NCI-H1436 treated with DMSO at 0.1 percent for 48 hours (cell line): Measurements from ENCODE around the gene UST.

Experiments
- DNase-seq: peaks from one replicate; lab custom pipeline; 2025; lab: John Stamatoyannopoulos, UW

UST gene, protein sequence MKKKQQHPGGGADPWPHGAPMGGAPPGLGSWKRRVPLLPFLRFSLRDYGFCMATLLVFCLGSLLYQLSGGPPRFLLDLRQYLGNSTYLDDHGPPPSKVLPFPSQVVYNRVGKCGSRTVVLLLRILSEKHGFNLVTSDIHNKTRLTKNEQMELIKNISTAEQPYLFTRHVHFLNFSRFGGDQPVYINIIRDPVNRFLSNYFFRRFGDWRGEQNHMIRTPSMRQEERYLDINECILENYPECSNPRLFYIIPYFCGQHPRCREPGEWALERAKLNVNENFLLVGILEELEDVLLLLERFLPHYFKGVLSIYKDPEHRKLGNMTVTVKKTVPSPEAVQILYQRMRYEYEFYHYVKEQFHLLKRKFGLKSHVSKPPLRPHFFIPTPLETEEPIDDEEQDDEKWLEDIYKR

DNA sequence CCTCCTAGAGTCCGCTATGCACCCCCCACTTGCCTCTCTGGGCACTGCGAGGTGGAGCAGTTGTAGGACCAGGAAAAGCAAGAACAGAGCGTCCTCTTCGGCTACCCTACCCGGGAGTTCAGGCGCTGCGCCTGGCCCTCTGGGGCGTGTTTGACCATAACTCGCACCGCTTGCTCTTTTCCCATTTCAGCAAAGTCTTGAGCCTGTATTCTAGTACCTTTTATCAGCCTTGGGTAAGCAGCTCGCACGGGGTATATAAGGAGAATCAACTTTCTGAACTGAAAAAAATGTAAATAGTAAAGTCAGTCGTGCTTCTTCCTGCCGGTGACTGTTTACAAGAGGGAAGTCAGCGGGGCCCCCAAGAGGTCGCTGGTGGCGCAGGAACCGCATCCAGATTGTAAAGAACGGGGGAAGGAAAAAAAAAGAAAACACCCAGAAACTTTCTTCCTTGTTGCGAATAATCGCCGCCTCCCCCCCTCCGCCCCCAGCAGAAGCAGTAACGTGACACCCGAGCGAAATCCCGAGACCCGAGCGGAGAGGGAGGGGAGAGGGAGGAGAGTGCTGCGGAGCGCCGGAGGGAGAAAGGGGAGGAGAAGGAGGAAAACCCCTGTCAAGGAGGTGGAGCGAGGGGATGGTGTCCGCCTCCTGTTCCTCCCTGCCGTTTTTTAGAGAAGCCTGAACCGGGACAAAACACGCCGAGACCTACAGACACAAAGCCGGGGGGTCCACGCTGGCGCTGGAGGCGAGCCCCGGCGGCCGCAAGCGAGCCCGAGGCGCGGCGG, at the start of gene UST:
UST (plus strand) TSS at position 668 of the 782 bp plus-strand sequence. CDS start 401 bp downstream, outside the sequence.
- DNase-seq = no peak

GRCh38 chr6:148697895-148698440, 48.9 kb upstream of the UST start:
- no peak for DNase-seq

DNA sequence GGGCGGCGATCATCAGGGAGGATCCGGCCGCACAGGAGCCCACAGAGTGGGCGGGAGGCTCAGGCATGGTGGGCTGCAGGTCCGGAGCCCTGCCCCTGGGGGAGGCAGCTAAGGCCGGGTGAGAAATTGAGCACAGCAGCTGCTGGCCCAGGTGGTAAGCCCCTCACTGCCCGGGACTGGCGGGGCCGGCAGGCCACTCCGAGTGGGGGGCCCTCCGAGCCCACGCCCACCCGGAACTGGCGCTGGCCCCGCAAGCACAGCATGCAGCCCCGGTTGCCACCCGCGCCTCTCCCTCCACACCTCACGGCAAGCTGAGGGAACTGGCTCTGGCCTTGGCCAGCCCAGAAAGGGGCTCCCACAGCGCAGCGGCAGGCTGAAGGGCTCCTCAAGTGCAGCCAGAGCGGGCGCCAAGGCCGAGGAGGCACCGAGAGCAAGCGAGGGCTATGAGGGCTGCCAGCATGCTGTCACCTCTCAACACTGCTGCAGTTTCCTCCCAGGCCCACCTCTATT, 48.1 kb upstream of the UST start:
- DNase-seq = no peak

- DNase-seq = no peak
These were observed 46.6 kb upstream of the UST start for GRCh38 chr6:148700047-148700715.

DNA sequence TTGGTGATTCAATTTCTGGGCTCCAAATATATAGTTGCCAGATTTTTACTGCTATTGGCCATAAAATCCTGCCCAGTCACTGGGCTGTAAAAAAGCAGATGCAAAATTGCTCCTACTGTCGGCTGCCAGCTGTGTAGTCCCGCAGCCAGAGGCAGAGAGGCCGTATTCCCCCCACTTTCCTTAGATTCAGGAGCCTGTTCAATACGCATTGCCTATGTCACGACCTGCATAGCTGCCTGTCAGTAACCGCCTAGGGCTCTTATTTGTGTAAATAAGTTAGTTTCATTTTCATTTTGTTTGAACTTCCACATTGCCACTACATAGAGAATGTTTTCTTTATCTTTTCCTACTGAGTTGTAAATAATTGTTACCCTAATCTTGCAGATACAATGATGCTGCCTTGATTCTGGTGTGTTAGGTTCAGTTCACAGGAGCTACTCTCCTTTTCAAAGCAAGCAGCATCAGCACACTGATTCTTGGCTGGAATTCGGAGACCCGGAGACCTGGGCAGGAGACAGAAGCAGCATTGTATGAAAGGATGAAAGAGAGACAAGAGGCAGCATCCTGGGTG, 46.0 kb upstream of the UST start:
- no peak for DNase-seq

DNA sequence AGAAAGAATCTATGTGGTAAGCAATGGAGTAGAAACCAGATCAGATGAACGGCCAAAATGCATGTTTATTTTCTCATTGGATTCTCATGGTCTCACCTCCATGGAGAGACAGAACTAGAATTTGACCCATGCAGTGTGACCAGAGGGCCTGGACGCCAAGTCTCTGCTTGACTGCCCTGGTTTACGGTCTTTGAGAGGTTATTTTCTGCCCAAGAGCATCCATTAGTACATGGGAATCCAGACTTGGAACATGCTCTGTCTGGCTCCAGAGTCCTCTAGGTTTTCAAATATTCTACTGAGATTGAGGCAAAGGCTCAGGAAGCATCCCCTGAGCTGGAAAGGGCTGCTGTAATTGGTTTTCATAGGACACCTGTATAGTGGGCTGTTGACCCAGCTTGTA, 45.5 kb upstream of the UST start:
- DNase-seq = no peak

DNA sequence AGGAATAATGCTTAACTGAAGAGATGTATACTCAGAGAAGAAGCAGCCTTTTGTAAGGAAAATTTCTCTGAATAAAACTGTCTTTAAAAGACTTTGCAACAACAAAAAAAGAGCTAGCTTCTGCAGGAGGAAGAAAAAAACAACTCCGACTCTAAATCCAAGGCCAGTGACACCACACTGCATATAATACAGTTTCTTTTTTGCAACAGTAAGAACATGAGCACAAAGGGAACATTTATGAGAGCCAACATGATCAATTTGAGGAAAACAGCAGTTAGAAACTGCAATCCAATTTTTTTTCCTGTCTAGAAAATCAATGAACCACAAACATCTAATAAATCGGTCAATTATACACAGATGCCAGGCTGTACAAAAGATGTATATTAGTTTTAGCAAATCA, 42.9 kb upstream of the UST start:
- DNase-seq = no peak

DNA sequence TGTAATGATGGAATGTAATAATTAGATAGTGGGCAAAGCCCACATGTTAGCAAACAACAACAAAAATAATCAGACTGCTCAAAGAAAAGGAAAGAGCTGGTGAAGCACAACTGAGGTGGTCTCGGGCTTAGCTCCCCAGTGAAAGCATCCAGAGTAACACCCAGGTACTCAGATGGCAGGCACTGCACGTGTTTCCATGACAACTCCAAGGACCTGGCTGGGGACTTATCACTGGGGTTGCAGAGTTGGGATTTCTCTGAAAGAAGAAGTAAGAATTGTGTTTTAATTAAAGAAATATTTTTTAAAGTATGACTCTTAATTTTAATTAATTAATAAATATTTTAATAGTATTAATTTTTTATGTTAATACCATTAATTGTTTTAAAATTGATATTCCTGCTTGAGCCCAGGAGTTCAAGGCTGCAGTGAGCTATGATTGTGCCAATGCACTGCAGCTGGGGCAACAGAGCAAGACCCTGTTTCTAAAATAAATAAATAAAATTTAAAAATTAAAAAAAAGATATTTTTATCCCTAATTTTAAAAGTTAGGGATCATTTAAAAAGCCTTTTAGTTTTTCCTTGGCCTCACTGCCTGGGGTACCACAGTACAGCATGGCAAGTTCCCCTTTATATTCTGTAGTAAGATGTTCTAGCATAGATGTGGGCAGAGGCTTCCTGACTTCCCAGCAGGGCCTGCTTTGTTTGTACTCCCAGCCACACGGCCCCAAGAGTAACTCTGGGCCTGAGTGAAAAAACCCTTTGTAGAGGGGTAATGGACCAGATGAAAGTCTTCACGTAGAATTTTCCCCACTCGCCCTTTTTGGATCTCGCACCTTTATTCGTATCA, 42.2 kb upstream of the UST start:
- no peak for DNase-seq

DNA sequence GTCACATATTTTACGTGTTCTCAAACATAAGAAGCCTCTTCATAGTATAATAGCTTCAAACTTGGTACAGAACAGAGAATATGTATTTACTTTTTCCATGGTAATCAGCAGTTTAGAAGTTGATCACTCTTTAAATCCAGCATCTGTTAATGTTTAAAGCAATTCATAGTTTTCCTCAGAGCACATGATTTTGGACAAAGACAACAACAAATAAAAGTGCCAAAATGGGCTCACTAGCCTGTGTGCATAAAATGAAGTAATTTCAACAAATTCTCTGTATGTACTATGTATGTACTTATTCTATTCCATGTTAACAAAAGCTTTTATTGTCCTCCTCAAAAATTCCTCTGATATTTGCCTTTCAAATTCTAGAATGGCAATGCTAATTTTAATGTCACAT, 38.1 kb upstream of the UST start:
- DNase-seq = no peak

- no peak for DNase-seq
These were observed 37.3 kb upstream of the UST start for GRCh38 chr6:148709577-148709976.

- DNase-seq = no peak
These were observed 34.8 kb upstream of the UST start for GRCh38 chr6:148711833-148712654.

DNA sequence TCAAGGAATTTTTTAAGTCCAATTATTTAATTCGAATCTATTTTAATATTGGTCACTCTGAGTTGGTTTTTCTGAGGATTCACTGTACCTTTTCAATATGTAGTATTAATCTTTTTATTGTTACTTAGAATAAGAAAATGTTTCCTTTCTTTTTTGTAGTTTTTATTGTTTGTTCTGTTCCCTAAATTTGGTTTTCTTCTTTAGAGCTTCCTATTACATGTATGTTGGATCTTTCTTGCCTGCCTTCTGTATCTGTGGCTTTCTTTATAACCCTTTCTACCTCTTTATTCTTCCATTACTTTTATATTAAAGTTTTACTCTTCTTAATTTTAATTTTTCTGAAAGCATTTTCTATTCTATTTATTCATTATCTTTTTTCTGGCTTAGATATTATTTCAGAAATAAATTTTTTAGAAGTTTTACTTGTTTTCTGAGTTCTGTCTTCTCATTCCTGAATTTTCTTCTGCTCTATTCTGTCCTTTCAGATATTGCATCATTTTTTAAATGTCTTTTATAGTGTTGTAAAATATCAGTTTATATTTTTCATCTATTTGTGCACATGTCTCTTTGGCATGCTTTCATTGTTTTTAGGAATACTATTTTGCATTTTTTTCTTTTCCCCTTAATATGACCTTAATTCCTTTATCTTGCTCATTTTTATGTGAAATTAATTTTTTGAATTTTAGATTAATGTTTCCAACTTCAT, 33.6 kb upstream of the UST start:
- DNase-seq = no peak

DNA sequence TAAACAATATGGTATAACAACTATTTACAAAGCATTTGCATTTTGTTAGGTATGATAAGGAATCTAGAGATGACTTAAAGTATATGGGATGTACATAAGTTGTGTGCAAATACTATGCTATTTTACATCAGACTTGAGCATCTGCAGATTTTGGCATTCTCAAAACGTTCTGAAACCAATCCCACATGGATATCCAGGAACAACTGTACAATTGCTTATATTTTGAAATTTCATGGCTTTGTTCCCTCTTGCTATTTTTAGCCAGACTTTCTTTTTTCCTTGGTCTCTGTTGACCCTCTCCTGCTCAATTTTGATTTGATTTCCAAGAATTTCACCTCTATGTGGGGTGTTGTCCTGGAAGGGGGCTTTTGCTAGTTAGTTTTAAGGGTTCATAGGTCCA, 32.9 kb upstream of the UST start:
- DNase-seq = no peak

- no peak for DNase-seq
These were observed 30.0 kb upstream of the UST start for GRCh38 chr6:148716811-148717210.

DNA sequence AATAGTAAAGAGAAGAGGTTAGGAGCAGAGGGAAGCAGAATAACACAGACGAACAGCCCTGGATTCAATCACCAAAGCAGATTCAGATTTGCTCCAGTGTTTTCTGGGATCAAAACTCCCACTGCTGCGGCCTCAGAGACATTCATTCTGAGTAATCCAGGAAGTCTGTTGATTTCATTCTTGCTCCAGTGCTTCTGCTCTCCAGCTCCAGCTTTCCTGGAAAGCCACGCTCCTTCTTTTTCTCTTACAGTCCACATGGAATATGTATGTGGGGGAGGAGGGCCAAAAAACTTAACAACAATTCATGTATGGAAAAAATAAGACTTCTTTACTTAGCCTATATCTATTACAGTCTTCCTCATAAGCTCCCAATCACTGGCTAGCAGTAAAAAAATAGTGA, 26.4 kb upstream of the UST start:
- no peak for DNase-seq

GRCh38 chr6:148720897-148721296, 25.9 kb upstream of the UST start:
- no peak for DNase-seq

DNA sequence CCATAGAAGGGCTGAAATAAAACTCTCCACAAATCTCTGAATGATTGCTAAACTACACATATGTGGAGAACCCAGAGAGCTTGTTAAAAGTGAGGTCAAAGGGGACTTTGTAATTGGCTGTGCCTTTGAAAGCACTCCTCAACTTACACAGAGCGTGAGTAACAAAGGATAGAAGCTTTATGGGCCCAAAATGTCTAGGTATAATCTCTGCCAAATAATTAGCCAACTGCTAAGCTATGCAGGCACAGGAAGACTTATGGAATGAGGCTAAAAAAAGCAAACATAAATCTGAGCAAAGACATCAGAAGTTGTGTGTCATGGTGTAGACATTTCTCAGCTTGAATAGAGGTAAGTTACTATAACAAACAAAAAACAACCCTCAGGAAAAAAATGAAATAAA, 23.3 kb upstream of the UST start:
- DNase-seq = no peak

DNA sequence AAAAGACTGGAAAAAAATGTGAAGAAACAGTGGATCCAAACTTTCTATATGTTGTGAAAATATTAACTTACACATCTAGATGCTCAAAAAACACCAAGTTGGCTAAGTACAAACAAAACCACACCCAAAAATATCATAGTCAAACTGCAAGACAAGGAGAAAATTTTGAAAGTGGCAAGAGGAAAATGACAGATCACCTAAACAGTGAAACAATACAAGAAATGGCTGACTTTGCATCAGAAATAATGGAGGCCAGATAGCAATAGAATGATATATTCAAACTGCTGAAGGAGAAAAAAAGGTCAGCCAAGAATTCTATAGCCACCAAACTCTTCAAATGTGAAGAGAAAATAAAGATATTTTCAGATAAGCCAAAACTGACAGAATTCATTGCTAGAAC, 22.4 kb upstream of the UST start:
- no peak for DNase-seq

- no peak for DNase-seq
These were observed 19.7 kb upstream of the UST start for GRCh38 chr6:148727104-148727503.

DNA sequence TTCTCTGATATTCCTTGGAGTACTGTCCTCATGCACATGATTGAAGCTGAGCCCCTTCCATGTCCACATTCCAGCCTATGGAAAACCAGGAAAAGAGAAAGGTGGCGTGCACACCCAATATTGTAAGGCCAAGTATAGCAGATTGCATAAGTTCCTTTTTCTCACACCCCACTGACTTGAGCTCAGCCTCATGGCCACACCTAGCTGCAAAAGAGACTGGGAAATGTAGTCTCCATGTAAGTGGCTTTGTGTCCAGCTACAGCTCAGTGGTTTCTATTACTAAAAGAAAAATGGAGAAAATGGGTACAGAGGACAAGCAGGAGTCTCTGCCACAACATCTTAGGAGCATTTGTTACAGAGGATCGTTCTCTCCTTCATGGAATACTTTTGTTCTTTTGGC, 10.8 kb upstream of the UST start:
- no peak for DNase-seq
